Astrocyte (in vitro differentiated cells and primary cell): ENCODE measurements around the gene DNAJC5.

Source experiments
- EZH2 ChIP-seq: IDR thresholded peaks from 2 replicates; pipeline ENCODE4 v1.6.1; 2012; ENCODE audit warnings: mild to moderate bottlenecking, low read length, inconsistent platforms; ENCODE audit not compliant: insufficient read depth
- TF ChIP-seq, protein P1 (sequence below): IDR thresholded peaks from 2 replicates; pipeline ENCODE4 v1.5.1; 2011; ENCODE audit warnings: low read depth, mild to moderate bottlenecking, inconsistent platforms, low read length, moderate library complexity; ENCODE audit not compliant: insufficient read depth

DNA sequence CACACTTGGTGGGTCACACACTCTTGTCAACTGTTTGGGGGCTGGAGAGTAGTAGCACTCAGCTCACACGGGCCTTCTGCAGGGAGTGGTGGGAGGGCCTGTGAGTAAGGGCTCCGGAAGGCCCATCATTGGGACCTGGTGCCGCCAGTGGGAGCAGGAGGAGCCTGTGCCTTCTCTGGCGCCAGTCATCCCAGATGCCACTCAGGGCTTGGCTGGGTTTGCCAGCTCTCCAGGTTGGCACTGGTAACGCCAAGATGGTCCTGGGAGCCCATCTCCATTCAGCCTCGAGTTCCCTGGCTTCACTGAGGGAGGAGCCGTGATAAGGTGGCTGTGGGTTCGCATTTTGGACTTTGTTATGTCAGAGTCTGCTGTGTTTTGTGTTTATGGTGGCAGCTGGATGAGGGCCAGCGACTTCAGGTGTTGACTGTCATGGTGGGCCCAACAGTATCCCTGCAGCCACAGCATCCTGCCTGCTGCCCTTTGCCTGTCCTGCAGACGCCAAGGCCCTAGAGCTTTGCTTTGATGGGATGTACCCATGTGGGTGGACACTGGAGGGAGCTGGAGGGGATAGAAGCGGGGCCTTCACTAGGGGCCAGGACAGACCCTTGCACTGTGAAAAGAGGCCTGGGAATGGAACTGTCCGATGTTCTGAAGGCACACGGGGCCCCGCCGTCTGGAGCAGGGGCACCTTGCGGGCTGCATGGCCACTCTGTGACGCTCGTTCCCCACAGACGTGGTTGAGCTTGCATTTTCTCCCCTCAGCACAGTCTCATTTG lies 13.3 kb upstream of the DNAJC5 start:
- TF ChIP-seq, protein P1, sequence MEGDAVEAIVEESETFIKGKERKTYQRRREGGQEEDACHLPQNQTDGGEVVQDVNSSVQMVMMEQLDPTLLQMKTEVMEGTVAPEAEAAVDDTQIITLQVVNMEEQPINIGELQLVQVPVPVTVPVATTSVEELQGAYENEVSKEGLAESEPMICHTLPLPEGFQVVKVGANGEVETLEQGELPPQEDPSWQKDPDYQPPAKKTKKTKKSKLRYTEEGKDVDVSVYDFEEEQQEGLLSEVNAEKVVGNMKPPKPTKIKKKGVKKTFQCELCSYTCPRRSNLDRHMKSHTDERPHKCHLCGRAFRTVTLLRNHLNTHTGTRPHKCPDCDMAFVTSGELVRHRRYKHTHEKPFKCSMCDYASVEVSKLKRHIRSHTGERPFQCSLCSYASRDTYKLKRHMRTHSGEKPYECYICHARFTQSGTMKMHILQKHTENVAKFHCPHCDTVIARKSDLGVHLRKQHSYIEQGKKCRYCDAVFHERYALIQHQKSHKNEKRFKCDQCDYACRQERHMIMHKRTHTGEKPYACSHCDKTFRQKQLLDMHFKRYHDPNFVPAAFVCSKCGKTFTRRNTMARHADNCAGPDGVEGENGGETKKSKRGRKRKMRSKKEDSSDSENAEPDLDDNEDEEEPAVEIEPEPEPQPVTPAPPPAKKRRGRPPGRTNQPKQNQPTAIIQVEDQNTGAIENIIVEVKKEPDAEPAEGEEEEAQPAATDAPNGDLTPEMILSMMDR, result no peak
- TF ChIP-seq EZH2, result no peak
